DOHH2 (cell line): ENCODE results near the gene E2F4.

Experiments
- H3F3A ChIP-seq: fragments of 200-600 bp; sonication (generic), shearing (Covaris generic); 2 replicates; pipeline ENCODE4 v1.6.0; 2016; ENCODE audit warnings: antibody characterized with exemption, mild to moderate bottlenecking; ENCODE audit not compliant: control insufficient read depth, insufficient read depth
- H3K27ac ChIP-seq: fragments of 200-600 bp; sonication (generic); 2 replicates; pipeline ENCODE4 v1.5.1; 2014; ENCODE audit warnings: low read depth, mild to moderate bottlenecking, low read length, moderate library complexity
- H3K27me3 ChIP-seq: fragments of 200-600 bp; sonication (generic); 2 replicates; pipeline ENCODE4 v1.6.1; 2014; ENCODE audit warnings: mild to moderate bottlenecking, low read length, mixed read lengths; ENCODE audit not compliant: control insufficient read depth
- H3K36me3 ChIP-seq: fragments of 200-600 bp; sonication (generic); 2 replicates; pipeline ENCODE4 v1.6.1; 2014; ENCODE audit warnings: mild to moderate bottlenecking, low read length, moderate library complexity, mixed read lengths; ENCODE audit not compliant: control insufficient read depth
- H3K4me1 ChIP-seq: fragments of 200-600 bp; sonication (generic); 2 replicates; pipeline ENCODE4 v1.6.1; 2014; ENCODE audit warnings: mild to moderate bottlenecking, low read length, mixed read lengths; ENCODE audit not compliant: control insufficient read depth
- H3K4me2 ChIP-seq: fragments of 200-600 bp; sonication (generic); 2 replicates; pipeline ENCODE4 v1.6.0; 2014; ENCODE audit warnings: mild to moderate bottlenecking, low read length, moderate library complexity
- H3K4me3 ChIP-seq: fragments of 200-600 bp; sonication (generic); 2 replicates; pipeline ENCODE4 v1.5.1; 2014; ENCODE audit warnings: mild to moderate bottlenecking, low read length, mixed read lengths
- H3K79me2 ChIP-seq: fragments of 200-600 bp; sonication (generic); 2 replicates; pipeline ENCODE4 v1.6.1; 2014; ENCODE audit warnings: mild to moderate bottlenecking, low read length, mixed read lengths; ENCODE audit not compliant: control insufficient read depth
- H3K9me2 ChIP-seq: fragments of 200-600 bp; sonication (generic); replicated peaks from 2 replicates; pipeline ENCODE4 v1.6.1; 2014; ENCODE audit warnings: mild to moderate bottlenecking, low read length, mixed read lengths; ENCODE audit not compliant: control insufficient read depth
- H3K9me3 ChIP-seq: fragments of 200-600 bp; sonication (generic); 2 replicates; pipeline ENCODE4 v1.6.1; 2014; ENCODE audit warnings: antibody characterized with exemption, low read length, mixed read lengths; ENCODE audit not compliant: control insufficient read depth, insufficient read depth
- H4K20me1 ChIP-seq: fragments of 200-600 bp; sonication (generic); 2 replicates; pipeline ENCODE4 v1.6.0; 2014; ENCODE audit warnings: low read depth, mild to moderate bottlenecking, antibody characterized with exemption, low read length, moderate library complexity; ENCODE audit not compliant: control insufficient read depth, insufficient read depth
- EZH2phosphoT487 ChIP-seq: fragments of 200-600 bp; sonication (generic); IDR thresholded peaks from 2 replicates; pipeline ENCODE4 v1.6.1; 2017; ENCODE audit warnings: borderline replicate concordance, mild to moderate bottlenecking, antibody characterized with exemption, low read length, moderate library complexity, mixed read lengths
- TF ChIP-seq, protein P1 (sequence below): fragments of 200-600 bp; sonication (generic); IDR thresholded peaks from one replicate; pipeline ENCODE4 v1.5.1; 2014; ENCODE audit warnings: antibody characterized with exemption, mild to moderate bottlenecking, low read depth, low read length; ENCODE audit not compliant: poor library complexity, severe bottlenecking

Gene E2F4

DNA sequence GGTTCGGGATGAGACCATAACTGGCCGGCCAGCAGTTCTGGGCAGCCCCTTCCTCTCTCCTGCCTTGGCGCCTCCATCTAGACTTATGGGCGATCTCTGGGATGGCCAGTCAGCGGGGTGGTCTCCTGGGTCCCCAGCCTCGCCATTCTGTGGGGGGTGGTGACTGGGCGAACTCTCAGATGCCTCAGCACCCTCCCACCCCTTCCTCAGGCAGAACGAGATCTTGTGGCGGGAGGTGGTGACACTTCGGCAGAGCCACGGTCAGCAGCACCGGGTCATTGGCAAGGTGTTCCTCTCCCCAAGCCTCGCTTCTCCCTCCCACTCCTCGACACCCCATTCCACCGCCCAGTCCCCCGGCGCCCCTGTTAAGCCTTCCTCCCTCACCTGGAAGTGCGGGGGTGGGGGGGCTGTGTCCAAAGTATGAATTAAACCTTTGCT is 25.8 kb upstream of the E2F4 start:
- no peak overlapping the region for H3K4me2 ChIP-seq

DNA sequence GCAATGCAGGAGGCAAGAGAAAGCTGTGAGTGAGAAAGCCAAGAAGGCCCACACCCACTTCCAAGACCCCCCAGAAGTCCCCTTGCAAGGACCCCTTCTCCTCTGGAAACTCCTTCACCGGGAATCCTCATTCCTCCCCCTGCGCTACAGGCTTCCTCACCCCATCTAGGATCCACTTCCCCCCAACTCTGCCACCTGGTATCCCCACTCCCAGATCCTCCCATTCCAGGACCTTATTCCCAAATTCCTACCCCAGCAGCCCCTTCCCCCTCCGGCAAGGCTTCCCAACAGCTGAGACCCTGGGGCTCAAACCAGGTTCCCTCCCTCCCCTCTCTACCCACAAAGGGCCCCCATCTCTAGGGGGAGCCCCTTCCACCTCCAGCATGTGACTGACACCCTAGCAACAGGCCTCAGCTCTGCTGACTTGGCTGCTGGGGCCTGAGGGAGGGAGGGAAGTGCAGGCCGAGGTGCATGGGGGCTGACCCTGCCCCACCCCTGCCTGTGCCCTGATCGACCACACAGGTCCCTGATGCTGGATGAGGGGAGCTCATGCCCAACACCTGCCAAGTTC is 25.3 kb upstream of the E2F4 start:
- Histone ChIP-seq H3K27ac (no peak overlapping the region), H3F3A (no peaks in the 10 kb centered on the region), H3K79me2 (no peaks in the 10 kb centered on the region), H3K4me2 (no peak overlapping the region), H3K4me1 (peaks cover 27% of the 10 kb centered on the region), H3K9me2 (no peaks in the 10 kb centered on the region), H3K36me3 (no peaks in the 10 kb centered on the region), H3K4me3 (no peak overlapping the region), H3K9me3 (no peaks in the 10 kb centered on the region), H3K27me3 (peaks cover 67% of the 10 kb centered on the region), H4K20me1 (peaks cover 4% of the 10 kb centered on the region; the same call in 1 of the 2 replicates)
- TF ChIP-seq EZH2phosphoT487: no peak
- TF ChIP-seq, protein P1, sequence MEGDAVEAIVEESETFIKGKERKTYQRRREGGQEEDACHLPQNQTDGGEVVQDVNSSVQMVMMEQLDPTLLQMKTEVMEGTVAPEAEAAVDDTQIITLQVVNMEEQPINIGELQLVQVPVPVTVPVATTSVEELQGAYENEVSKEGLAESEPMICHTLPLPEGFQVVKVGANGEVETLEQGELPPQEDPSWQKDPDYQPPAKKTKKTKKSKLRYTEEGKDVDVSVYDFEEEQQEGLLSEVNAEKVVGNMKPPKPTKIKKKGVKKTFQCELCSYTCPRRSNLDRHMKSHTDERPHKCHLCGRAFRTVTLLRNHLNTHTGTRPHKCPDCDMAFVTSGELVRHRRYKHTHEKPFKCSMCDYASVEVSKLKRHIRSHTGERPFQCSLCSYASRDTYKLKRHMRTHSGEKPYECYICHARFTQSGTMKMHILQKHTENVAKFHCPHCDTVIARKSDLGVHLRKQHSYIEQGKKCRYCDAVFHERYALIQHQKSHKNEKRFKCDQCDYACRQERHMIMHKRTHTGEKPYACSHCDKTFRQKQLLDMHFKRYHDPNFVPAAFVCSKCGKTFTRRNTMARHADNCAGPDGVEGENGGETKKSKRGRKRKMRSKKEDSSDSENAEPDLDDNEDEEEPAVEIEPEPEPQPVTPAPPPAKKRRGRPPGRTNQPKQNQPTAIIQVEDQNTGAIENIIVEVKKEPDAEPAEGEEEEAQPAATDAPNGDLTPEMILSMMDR: no peak

More for the DNA sequence above, 25.8 kb upstream of the E2F4 start:
- peaks cover 29% of the 10 kb centered on the region for H3K4me1 ChIP-seq
- TF ChIP-seq, protein P1: no peak
- no peak for TF ChIP-seq EZH2phosphoT487
- no peaks in the 10 kb centered on the region for H3K36me3 ChIP-seq
- H3K79me2 ChIP-seq: no peaks in the 10 kb centered on the region
- H3K9me2 ChIP-seq: no peaks in the 10 kb centered on the region
- H3K4me3 ChIP-seq: no peak overlapping the region
- H4K20me1 ChIP-seq: peaks cover 4% of the 10 kb centered on the region; the same call in 1 of the 2 replicates
- no peak overlapping the region for H3K27ac ChIP-seq
- no peaks in the 10 kb centered on the region for H3K9me3 ChIP-seq
- H3K27me3 ChIP-seq: peaks cover 64% of the 10 kb centered on the region
- no peaks in the 10 kb centered on the region for H3F3A ChIP-seq

DNA sequence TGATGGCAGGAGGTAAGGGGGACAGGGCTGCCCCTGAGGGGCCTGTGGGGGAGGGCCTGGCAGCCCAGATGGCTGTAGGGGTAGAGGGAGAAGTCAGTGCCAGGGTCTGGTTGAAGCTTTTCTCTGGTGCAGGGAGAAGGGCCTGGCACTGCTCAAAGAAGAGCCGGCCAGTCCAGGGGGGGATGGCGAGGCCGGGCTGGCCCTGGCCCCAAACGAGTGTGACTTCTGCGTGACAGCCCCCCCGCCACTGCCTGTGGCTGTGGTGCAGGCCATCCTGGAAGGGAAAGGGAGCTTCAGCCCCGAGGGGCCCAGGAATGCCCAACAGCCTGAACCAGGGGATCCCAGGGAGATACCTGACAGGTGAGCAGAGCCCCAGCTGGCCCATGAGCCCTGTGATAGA is 24.4 kb upstream of the E2F4 start:
- H3K79me2 ChIP-seq: no peaks in the 10 kb centered on the region
- peaks cover 4% of the 10 kb centered on the region; the same call in 1 of the 2 replicates for H4K20me1 ChIP-seq
- no peaks in the 10 kb centered on the region for H3F3A ChIP-seq
- H3K36me3 ChIP-seq: no peaks in the 10 kb centered on the region
- no peaks in the 10 kb centered on the region for H3K9me2 ChIP-seq
- H3K27me3 ChIP-seq: peaks cover 64% of the 10 kb centered on the region
- H3K4me1 ChIP-seq: peaks cover 27% of the 10 kb centered on the region
- H3K9me3 ChIP-seq: no peaks in the 10 kb centered on the region
- H3K27ac ChIP-seq: no peak overlapping the region
- H3K4me2 ChIP-seq: no peak overlapping the region
- TF ChIP-seq, protein P1: no peak
- TF ChIP-seq EZH2phosphoT487: no peak
- H3K4me3 ChIP-seq: no peak overlapping the region
